GM12801 (cell line): ENCODE data around the gene CAVIN2.

ENCODE experiments used
- CTCF ChIP-seq: IDR thresholded peaks from one replicate; pipeline ENCODE4 v1.5.1; 2011; ENCODE audit warnings: control low read depth; ENCODE audit not compliant: insufficient read length; ENCODE audit errors: extremely low read depth

The CAVIN2 gene

GRCh38 chr2:191845876-191846514 is 893 bp downstream of the CAVIN2 start:
- TF ChIP-seq CTCF: no peak

- no peak for TF ChIP-seq CTCF
These were observed 1.6 kb downstream of the CAVIN2 start for GRCh38 chr2:191845248-191845715.

- TF ChIP-seq CTCF: no peak
These were observed 2.2 kb downstream of the CAVIN2 start for GRCh38 chr2:191844706-191845105.

GRCh38 chr2:191840921-191841320 is 6.0 kb downstream of the CAVIN2 start:
- no peak for TF ChIP-seq CTCF

GRCh38 chr2:191839918-191840804 is 6.7 kb downstream of the CAVIN2 start:
- TF ChIP-seq CTCF: no peak

GRCh38 chr2:191838526-191838925 is 8.4 kb downstream of the CAVIN2 start:
- TF ChIP-seq CTCF: no peak

GRCh38 chr2:191836853-191837769 is 9.8 kb downstream of the CAVIN2 start:
- TF ChIP-seq CTCF: no peak
